Spleen (tissue), 13 donors: Measurements from ENCODE around the gene IFNL2. TPM values are rescaled to one million over a fixed set of nuclear protein-coding genes. Genes with fewer than 3 reads are reported as not detected.
"Not testable (repeated sequence)": the region's sequence is repeated elsewhere in the genome, so short reads cannot be mapped to it uniquely, and the experiment has no call there.

ENCODE experiments used
- DNase-seq: peaks from one replicate; pipeline ENCODE4 v3.0.0-alpha.2; 2020
- H3K27ac ChIP-seq, 8 donors: fragments of 200-600 bp; sonication (generic) in 7 of 8; 1 replicate in 4 of 8; 2 replicates in 4 of 8; pipeline versions ENCODE4 v1.5.0 to v1.8.0; 2016 to 2021; ENCODE audit warnings: inconsistent platforms in 4 of 8, mild to moderate bottlenecking in 4 of 8, moderate library complexity in 1 of 8
- H3K27me3 ChIP-seq, 7 donors: fragments of 200-600 bp; sonication (generic) in 6 of 7; replicated peaks in 1 of 7; 1 replicate in 4 of 7; 2 replicates in 3 of 7; pipeline versions ENCODE4 v1.5.0 to v1.8.0; 2016 to 2021; ENCODE audit warnings: inconsistent platforms in 3 of 7, mild to moderate bottlenecking in 1 of 7
- H3K36me3 ChIP-seq, 6 donors: fragments of 200-600 bp; sonication (generic) in 5 of 6; 1 replicate in 4 of 6; 2 replicates in 2 of 6; pipeline versions ENCODE4 v1.5.0 to v1.8.0; 2016 to 2021; ENCODE audit warnings: inconsistent platforms in 2 of 6
- H3K4me1 ChIP-seq, 6 donors: fragments of 200-600 bp; sonication (generic) in 5 of 6; 1 replicate in 3 of 6; 2 replicates in 3 of 6; pipeline versions ENCODE4 v1.5.0 to v1.8.0; 2016 to 2021; ENCODE audit warnings: inconsistent platforms in 3 of 6
- H3K4me3 ChIP-seq, 8 donors: fragments of 200-600 bp; sonication (generic) in 7 of 8; 1 replicate in 4 of 8; 2 replicates in 4 of 8; pipeline versions ENCODE4 v1.5.0 to v1.8.0; 2016 to 2021; ENCODE audit warnings: inconsistent platforms in 4 of 8, mild to moderate bottlenecking in 4 of 8, moderate library complexity in 2 of 8
- H3K9me3 ChIP-seq, 8 donors: fragments of 200-600 bp; sonication (generic) in 7 of 8; 1 replicate in 4 of 8; 2 replicates in 4 of 8; pipeline versions ENCODE4 v1.5.0 to v1.8.0; 2016 to 2021; ENCODE audit warnings: inconsistent platforms in 4 of 8
- POLR2A ChIP-seq, 3 donors: fragments of 450-650 bp; IDR thresholded peaks; one replicate each; pipeline ENCODE4 v1.5.1; 2017; ENCODE audit warnings: antibody characterized with exemption in 3 of 3, mild to moderate bottlenecking in 1 of 3
- POLR2AphosphoS5 ChIP-seq, 3 donors: sonication (generic); formaldehyde crosslinking; IDR thresholded peaks; one replicate each; pipeline ENCODE4 v1.5.1; 2017; ENCODE audit warnings: antibody characterized with exemption in 3 of 3
- WGBS, 5 donors: extraction: QIAGEN DNeasy Blood & Tissue Kit in 3 of 5; methylation state at CpG; one replicate each; pipeline versions ENCODE4 v1.1.5 to v1.1.7; 2013 to 2018; 5-methylcytosine and 5-hydroxymethylcytosine counted together
- intact Hi-C: fragments of 100-400 bp; cut with DNase I; formaldehyde crosslinking; loops from one replicate; pipeline ENCODE4 v1.15.0; 2023; ENCODE audit warnings: low total_unique reads
- long read RNA-seq, 2 donors: transcript quantifications; one replicate each; lab custom pipeline, GENCODE V29; 2026
- polyA plus RNA-seq, 3 donors: library from polyadenylated mRNA; stranded (reverse); fragments of 200-250 nt; gene quantifications; one replicate each; pipeline ENCODE4 v1.2.1, GENCODE V29; 2013
- total RNA-seq, 7 donors: library from RNA; depleted of rRNA in 3 of 7; stranded (reverse); fragments of >200 nt in 3 of 7; fragmentation: NEBNext Ultra II Directional in 4 of 7; extraction: Animal tissue kit (Norgen Biotek cat#: 25700) in 4 of 7; gene quantifications; one replicate each; pipeline versions ENCODE4 v1.1.0 to v1.2.1, GENCODE V29; 2016 to 2021
- TF ChIP-seq, protein P1 (sequence below), 11 experiments: fragments of 200-600 bp in 7 of 11; fragments of 450-650 bp in 4 of 11; sonication (generic) in 4 of 11; IDR thresholded peaks in 8 of 11; conservative IDR thresholded peaks in 3 of 11; 1 replicate in 7 of 11; 2 replicates in 4 of 11; pipeline versions ENCODE4 v1.4.0 to v1.8.0; 2016 to 2021; ENCODE audit warnings: antibody characterized with exemption in 11 of 11, inconsistent platforms in 4 of 11, mild to moderate bottlenecking in 1 of 11
- donor health status: healthy with polysubstance abuse.
- donor health status: DM: no; HTN: no; CAD: no; lungs with moderate emphysema.
- donor health status: DM: no; HTN: no; CAD: no.
- donor health status: Bipolar disorder and iron deficiency.
- donor health status: healthy.
- donor health status: DM: no; HTN: no; CAD: no.
- donor health status: DM: yes; HTN: yes; CAD: no.

The IFNL2 gene
- total RNA-seq: not detected
- not detected for polyA plus RNA-seq
- long read RNA-seq, donor 1: 0 reads
- long read RNA-seq, donor 2: 0 reads

DNA sequence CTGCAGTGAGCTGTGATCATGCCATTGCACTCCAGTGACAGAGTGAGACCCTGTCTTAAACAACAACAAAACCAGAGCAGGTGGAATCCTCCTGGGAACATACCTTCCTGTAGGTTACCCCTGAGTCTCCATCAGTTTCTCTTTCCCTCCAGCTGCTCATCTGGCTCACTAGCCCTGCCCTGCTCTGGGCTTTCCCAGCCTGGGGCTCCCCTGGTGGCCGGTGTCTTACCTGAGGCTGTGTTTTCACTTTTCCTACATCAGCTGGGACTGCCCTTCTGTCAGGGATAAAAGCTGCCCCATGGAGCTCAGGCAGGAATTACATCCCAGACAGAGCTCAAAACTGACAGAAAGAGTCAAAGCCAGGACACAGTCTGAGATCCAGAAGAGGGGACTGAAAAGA, at the start of gene IFNL2:
TSS of gene IFNL2 (plus strand) at position 312 of the 400 bp plus-strand sequence. CDS start 173 bp downstream, outside the sequence.
- WGBS, 5 donors: no CpG with 5 or more reads among the region's 1 CpG
- H3K36me3 ChIP-seq, intact Hi-C loops, H3K27ac ChIP-seq, DNase-seq, H3K4me3 ChIP-seq, H3K9me3 ChIP-seq: not testable (repeated sequence)
- Histone ChIP-seq H3K4me1 (peaks cover 0 to 21% (median 15%) of the 10 kb centered on the region in 6 donors), H3K27me3 (peaks cover 4 to 61% (median 26%) of the 10 kb centered on the region in 7 donors)

DNA sequence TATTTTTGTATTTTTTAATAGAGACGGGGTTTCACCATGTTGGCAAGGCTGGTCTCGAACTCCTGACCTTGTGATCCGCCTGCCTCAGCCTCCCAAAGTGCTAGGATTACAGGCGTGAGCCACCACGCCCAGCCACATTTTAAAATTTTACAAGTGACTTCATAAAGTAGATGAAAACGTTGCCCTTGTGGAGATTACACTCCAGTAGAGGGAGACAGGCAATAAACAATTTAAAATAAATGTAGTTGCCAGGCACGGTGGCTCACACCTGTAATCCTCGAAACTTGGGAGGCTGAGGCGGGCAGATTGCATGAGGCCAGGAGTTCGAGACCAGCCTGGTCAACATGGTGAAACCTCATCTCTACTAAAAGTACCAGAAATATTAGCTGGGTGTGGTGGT, 49.1 kb upstream of the IFNL2 start:
- H3K27ac ChIP-seq, intact Hi-C loops: not testable (repeated sequence)
- WGBS, 5 donors: 62 to 72% (median 67%) methylated on average over 10 of the region's 10 CpGs

DNA sequence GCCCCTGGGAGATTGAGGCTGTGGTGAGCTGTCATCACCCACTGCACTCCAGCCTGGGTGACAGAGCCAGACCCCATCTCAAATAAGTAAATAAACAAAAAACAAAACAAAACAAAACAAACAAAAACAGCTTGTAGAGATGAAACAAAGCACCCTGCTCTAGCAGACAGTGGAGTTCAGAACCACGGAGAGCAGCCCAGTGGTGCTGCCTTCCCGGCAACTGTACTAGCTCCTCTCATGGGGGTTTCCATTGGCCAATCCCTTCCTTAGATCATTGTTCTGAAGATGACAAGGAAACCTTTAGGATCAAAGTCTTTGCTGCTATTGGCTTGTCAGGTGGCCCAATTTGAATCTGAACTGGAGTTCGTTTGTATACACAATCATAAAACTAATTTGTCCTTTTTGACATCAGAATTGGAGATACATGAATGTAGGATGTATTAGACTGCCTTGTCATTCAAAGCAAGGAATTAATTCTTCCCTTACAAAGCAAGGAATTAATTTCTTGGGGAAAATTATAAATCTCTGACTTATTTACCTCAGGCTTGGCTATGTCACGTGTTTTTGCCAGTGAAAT, 44.4 kb upstream of the IFNL2 start:
- H3K4me1 ChIP-seq: no peaks in the 10 kb centered on the region
- intact Hi-C loops: loop anchor here (10.0 kb wide), 1 partner anchor 101 kb away; the partner anchor contains the start of gene LRFN1
- H3K27me3 ChIP-seq: peaks cover 0 to 56% (median 3%) of the 10 kb centered on the region in 7 donors
- H3K36me3 ChIP-seq: no peaks in the 10 kb centered on the region
- no peak for DNase-seq
- no peak overlapping the region for H3K27ac ChIP-seq
- H3K9me3 ChIP-seq: no peaks in the 10 kb centered on the region
- no peak overlapping the region for H3K4me3 ChIP-seq
- TF ChIP-seq, protein P1, sequence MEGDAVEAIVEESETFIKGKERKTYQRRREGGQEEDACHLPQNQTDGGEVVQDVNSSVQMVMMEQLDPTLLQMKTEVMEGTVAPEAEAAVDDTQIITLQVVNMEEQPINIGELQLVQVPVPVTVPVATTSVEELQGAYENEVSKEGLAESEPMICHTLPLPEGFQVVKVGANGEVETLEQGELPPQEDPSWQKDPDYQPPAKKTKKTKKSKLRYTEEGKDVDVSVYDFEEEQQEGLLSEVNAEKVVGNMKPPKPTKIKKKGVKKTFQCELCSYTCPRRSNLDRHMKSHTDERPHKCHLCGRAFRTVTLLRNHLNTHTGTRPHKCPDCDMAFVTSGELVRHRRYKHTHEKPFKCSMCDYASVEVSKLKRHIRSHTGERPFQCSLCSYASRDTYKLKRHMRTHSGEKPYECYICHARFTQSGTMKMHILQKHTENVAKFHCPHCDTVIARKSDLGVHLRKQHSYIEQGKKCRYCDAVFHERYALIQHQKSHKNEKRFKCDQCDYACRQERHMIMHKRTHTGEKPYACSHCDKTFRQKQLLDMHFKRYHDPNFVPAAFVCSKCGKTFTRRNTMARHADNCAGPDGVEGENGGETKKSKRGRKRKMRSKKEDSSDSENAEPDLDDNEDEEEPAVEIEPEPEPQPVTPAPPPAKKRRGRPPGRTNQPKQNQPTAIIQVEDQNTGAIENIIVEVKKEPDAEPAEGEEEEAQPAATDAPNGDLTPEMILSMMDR (IDR thresholded peaks at IDR 0.05 in 8 of 11, conservative IDR thresholded peaks at IDR 0.05 in 3 of 11): no peak
- TF ChIP-seq POLR2AphosphoS5 (IDR thresholded peaks at IDR 0.05): no peak
- no peak for TF ChIP-seq POLR2A (IDR thresholded peaks at IDR 0.05)
- 16 to 24% (median 21%) methylated on average over 4 of the region's 4 CpGs for WGBS, 5 donors

More for the DNA sequence above, 49.1 kb upstream of the IFNL2 start:
- not testable (repeated sequence) for H3K9me3 ChIP-seq, H3K36me3 ChIP-seq, H3K4me1 ChIP-seq, DNase-seq, H3K4me3 ChIP-seq
- peaks cover 0 to 76% (median 0%) of the 10 kb centered on the region in 7 donors for H3K27me3 ChIP-seq

DNA sequence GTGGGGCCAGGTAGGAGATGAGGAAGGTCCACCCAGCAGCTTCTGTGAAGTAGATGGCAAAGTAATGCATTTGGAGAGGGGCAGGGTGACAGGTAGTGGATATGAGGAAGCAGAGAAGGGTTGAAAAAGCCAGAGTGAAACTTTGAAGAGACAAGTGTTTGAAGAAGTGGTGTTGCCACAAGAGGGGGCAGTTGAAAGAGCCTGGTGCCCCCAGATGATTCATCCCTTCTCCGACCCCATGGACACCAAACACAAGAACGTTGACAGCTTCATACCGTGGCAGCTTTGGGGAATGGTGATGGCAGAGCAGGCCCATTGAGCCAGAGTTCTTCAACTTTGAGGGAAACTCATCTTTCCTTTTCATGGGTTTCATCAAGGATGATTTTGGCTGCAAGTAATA, 43.3 kb upstream of the IFNL2 start:
- H3K36me3 ChIP-seq: no peaks in the 10 kb centered on the region
- 13 to 32% (median 19%) methylated on average over 3 of the region's 3 CpGs for WGBS, 5 donors
- H3K4me3 ChIP-seq: no peak overlapping the region
- intact Hi-C loops: loop anchor here (10.0 kb wide), 1 partner anchor 100 kb away; the partner anchor contains the start of gene LRFN1
- no peak for DNase-seq
- TF ChIP-seq, protein P1 (IDR thresholded peaks at IDR 0.05 in 8 of 11, conservative IDR thresholded peaks at IDR 0.05 in 3 of 11): no peak
- no peak for TF ChIP-seq POLR2A (IDR thresholded peaks at IDR 0.05)
- no peak for TF ChIP-seq POLR2AphosphoS5 (IDR thresholded peaks at IDR 0.05)
- H3K4me1 ChIP-seq: no peaks in the 10 kb centered on the region
- peaks cover 0 to 47% (median 3%) of the 10 kb centered on the region in 7 donors for H3K27me3 ChIP-seq
- no peak overlapping the region for H3K27ac ChIP-seq
- no peaks in the 10 kb centered on the region for H3K9me3 ChIP-seq

DNA sequence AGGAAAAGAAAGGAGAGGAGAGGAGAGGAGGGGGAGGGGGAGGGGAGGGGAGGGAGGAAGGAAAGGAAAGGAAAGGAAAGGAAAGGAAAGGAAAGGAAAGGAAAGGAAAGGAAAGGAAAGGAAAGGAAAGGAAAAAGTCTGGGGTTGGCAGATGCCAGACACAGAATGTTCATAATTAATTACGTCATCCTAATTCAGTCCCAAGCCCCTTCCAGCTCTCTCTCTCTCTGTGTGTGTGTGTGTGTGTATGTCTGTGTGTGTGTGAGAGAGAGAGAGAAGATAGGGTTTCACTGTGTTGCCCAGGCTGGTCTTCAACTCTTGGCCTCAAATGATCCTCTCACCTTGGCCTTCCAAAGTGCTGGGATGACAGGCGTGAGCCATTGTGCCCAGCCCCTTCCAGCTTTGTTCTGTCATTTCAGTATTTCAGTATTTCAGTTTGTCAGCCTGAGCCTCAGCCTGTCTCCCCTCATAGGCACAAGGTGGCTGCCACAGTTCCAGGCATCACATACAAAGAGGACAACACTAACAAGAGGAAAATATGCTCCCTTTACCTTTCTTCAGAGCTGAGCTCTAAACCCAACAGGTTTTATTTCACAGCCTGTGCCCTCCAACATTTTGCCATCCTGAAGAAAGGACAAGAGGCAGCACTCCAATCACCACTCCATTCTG, 38.0 kb upstream of the IFNL2 start:
- Histone ChIP-seq H3K9me3 (no peaks in the 10 kb centered on the region), H3K27me3 (peaks cover 0 to 8% (median 0%) of the 10 kb centered on the region in 7 donors), H3K4me1 (no peaks in the 10 kb centered on the region), H3K36me3 (no peaks in the 10 kb centered on the region), H3K27ac (no peak overlapping the region), H3K4me3 (no peak overlapping the region)
- intact Hi-C loops: no loop called here
- TF ChIP-seq POLR2AphosphoS5 (IDR thresholded peaks at IDR 0.05): no peak
- TF ChIP-seq, protein P1 (IDR thresholded peaks at IDR 0.05 in 8 of 11, conservative IDR thresholded peaks at IDR 0.05 in 3 of 11): no peak
- no peak for TF ChIP-seq POLR2A (IDR thresholded peaks at IDR 0.05)
- DNase-seq: no peak
- WGBS, 5 donors: 67 to 92% (median 79%) methylated on average over 2 of the region's 2 CpGs
